Cortex of kidney (tissue), 1 donor: ENCODE results near the gene AMOTL2.

Source experiments
- DNase-seq: peaks from one replicate; lab custom pipeline; 2025; lab: John Stamatoyannopoulos, UW

AMOTL2 gene

DNA sequence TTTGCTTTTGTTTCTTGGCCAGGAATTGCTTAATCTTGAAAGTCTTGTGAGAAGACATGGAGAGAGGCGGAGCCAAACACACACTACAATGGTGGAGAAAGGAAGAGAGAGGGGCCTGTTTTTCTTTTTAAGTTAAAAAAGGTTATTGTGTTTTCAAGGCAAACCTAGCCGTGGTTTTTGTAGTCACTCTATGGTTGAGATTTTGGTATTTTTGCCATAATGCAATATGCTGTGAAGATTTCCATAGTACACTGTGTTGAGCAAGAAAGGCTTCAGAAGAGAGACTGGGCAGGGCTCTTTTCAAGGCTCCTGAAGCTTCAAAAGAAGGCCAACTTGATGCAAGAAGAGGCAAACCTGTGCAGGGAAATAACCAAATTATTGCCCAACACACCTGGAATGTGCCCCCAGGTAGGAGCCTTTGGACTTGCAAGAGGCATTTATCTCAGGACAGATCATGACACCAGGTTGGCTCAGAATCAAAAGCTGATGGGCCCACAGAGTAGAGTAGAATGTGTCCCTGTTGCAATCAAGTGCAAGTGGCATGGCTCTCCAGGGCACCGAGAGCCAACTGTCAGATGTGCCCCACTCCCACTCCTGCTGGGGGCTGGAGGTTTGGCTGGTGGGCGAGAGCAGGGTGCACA is 22.1 kb downstream of the AMOTL2 start:
- no peak for DNase-seq

DNA sequence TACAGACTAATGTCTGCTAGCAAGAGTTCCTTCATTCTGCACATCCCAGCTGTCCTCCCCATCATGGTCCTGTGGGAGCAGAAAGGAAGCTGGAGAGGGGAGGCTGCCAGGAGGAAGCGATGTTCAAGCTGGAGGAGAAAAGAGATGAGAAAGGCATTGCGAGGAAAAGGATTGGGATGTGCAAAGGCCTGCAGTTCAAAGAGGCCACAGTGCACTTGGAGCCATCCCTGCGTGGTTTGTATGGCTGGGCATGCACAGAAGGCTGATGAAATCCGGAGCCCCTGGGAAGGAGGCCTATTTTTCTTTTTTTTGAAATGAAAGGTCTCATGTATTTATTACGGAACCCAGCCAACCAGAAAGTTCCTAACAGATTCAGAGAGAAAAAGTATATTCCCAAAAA is 22.8 kb downstream of the AMOTL2 start:
- DNase-seq: no peak

DNA sequence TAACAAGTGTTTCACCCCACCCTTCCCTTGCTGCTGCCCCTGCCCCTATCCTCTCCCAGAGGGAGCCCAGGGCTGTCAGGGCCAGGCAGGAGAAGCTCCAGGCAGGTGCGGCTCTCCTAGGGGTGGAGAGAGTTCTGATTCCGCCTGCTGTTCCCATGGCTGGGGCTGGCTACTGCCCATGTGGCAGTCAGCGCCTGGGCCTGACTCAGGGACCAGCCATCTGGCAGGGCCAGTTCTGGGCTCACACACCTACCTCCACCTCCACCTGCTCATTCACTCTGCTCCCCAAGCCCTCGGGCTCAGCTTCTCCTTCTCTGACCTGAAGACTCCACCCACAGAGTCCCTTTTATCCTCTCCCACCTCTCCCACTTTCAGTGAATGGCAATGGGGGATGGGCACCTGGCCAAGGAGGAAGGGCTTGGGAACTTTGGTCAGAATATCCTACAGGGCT is 23.4 kb downstream of the AMOTL2 start:
- DNase-seq: no peak

DNA sequence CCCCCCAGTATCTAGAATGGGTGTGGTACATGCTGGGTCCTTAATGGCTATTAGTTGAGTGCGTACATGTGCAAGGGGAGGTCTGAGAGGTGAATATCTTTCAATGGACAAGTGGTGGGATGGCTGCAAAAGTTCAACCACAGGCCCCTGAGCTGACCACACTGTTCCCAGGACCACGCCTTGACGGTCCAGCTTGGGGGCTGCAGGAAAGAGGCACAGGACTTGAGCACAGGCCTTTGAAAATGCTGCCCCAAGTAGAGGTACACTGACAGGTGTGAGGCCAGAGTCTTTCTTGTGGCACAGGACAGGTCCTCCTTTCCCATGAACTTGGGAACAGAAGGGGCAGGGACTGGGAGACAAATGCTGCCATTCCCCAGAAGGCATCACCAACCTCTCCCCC is 24.0 kb downstream of the AMOTL2 start:
- DNase-seq: no peak

DNA sequence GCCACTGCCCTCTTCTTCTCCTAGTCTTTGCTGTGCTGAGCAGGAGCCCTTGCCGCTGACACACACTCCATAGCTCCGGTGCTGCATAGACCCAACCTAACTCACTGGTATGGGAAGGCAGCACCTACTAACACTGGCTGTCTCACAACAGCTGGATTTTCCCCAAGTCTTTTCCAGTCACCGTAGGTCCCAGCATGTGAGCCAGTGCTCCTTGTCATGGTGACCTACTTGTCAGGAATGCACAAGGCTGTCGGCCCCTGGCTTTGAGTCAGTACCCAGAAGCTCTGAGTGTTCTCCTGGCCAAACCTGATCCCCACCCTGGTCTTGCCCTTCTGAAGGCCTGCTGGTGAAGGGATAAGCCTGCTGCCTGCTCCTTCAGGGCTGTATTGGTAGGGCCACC is 25.7 kb downstream of the AMOTL2 start:
- DNase-seq: no peak

DNA sequence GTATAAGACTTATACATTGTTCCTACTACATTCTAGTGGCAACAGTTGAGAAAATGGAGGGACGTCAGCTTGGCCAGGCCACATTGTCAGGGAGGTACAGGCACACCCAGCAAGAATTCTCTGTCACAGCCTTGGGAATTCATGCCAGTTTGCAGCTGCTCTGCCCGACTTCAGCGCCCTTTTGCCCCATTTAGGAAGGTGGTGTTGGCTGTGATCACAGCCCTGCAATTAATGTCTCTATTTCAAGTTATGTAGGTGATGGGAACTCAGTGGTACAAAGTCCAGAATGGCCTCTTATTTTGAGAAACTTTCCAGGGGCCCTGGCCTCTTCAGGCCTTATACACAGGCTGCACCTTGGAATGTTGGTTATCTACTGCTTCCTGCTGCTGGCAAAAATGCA is 26.7 kb downstream of the AMOTL2 start:
- DNase-seq: no peak

DNA sequence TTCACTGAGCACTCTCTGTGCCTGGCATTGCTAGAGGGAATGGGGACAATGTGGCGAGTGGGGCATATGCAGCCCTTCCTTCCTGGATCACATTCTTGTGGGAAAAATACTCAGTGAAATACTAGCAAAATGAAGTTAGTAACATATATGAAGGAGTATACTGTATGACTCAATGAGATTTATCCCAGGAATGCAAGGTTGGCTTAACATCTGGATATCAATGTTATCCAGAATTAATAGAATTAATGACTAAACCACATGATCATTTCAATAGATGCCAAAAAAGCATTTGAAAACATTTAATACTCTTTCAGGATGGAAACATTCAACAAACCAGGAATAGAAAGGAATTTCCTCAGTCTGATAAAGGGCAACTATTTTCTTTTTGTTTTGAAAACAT is 27.5 kb downstream of the AMOTL2 start:
- DNase-seq: no peak

DNA sequence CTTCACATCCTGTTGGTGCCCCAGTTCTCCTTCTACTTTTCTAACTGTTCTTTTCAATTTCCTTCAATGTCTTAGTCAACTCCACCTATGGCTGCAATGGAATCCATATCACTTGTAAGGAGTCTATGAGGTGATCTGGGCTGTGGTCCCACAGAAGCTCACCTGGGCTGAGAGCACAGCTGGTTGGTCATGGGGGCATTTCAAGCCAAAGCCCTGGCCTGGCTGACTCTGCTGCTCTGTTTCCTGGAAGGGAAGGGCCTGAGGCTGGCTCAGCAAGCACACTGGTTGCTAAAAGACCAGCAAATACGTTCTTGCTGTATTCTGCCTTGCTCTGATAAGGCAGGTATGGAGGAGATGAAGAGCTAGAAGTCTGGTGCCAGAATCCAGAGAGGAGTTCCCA is 29.0 kb downstream of the AMOTL2 start:
- no peak for DNase-seq

DNA sequence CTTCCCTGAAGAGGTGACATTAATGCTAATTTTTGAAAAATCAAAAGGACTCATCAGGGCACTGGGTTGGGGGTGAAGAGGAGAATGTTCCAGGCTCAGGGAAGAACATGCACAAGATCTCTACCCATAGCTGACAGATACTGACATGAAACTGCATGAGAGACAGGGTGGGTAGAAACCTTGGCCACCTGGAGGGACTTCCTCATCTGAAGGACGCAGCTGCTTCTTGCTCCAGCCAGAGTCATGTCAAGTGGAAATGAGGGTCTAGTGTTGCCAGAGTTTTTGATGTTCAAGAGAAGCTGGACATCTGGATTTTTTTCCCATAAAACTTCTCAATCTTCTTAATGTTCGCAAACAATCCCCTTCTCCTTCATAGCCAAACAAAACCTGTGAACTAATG is 29.7 kb downstream of the AMOTL2 start:
- no peak for DNase-seq

DNA sequence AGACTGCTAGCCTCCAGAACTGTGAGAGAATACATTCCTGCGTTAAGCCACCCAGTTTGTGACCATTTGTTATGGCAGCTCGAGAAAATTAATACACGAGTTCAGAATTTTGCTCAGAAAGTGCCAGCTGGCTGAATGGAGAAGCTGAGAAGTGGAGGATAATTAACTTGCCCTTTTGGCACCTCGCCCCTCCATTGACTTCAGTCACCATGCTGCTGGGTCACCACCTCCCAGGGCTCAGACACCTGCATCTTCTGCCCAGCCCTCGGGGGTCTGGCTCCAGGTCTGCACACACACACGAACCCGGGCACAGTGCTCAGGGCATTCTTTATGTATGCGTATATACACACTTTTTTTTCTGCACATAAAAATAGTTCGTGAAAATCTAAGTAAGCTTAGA is 32.0 kb downstream of the AMOTL2 start:
- DNase-seq: no peak

DNA sequence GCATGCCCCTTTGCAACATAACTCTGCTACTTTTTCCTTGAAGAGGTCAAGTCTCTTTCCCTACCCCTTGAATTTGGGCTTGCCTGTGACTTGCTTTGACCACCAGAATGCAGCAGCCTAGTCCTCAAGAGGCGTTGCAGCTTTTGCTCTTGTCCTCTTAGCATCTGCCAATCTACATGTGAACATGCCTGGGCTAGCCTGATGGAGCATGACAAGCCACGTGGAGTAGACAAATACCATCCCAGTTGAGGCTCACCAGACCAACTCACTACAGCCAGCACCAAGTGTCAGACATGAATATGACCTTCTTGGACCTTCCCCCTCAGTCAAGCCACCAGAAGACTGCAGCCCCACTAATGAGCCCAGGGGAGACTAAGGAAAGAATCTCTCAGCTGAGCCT is 32.9 kb downstream of the AMOTL2 start:
- DNase-seq: no peak

DNA sequence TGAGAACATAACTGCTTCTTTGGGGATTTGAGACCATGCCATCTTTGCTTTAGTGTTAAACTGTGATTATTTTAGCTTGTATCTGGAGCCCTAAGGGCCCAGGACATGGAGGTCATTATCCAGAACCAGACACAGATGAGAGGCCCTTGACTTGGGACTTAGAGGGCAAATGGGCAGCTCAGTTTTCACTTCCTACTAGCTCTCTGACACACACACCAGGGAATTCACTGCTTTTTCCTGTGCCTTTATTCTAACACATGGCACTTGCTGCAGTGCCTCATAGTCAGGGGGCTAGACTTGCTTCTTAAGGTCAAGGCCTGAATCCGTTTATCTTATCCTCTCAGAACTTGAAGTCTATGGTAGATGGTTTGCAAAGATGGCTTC is 33.3 kb downstream of the AMOTL2 start:
- DNase-seq: no peak

DNA sequence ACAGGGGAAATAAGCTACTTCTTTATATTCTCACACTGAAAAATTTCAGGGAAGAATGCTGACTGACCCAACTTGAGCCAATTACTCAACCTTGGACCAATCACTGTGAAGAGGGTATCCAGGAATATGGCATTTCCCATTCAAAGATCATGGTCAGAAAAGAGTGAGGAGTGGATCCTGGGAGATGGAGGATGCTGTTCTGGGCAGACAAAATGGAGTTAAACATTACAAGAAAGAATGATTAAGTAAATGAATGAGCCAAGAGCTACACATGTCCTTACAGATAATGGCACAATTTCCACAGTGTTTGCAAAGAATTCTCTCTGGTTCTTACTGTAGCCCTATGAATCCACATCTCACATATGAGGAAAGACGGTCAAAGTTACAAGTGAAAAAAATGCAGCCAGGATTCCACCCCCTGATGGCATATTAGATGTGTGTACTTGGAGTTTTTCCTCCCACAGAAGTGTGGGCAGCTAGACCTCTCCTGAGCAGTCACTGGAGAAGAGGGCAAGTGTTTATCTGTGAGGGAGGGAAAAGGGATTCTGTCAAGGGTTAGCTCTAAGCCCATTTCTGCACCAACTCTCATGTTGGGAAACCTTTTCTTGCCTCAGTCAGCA is 33.8 kb downstream of the AMOTL2 start:
- DNase-seq: no peak

DNA sequence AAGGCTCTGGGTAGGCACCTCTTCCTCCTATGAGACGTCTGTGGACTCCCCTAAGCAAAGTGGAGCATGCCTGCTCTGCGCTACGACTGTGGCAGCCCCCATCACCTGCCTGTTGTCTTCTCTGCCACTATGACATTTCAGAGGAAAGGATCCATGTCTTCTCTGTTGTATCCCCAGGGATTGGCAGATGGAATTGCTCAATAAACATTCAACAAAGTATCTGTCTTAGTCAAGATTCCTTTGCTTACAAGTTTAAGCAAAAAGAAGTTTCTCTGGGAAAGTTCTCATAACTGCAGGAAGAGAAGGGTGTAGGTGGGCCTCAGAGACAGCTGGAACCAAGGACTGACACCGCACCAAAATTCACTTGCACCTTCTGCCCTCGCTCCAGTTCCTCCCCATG is 34.3 kb downstream of the AMOTL2 start:
- no peak for DNase-seq

DNA sequence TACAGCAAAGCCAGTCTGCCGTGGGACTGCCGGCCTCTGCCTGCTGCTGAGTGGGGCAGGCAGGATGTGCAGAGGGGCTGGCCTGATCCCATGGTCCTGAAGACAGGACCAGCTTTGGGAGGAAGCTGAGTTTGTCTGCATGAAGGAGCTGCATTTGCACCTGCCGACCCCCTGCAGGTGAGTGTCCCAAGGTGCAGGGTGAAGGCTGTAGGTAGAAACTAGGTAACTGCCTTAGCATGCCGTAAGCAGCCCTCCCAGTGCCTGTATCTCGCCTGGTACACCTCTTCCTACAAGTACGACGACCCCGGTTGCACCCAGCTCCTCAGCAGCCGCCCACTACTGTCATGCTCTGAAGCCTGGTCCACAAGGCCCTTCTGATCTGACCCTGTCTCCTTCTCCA is 34.9 kb downstream of the AMOTL2 start:
- no peak for DNase-seq

DNA sequence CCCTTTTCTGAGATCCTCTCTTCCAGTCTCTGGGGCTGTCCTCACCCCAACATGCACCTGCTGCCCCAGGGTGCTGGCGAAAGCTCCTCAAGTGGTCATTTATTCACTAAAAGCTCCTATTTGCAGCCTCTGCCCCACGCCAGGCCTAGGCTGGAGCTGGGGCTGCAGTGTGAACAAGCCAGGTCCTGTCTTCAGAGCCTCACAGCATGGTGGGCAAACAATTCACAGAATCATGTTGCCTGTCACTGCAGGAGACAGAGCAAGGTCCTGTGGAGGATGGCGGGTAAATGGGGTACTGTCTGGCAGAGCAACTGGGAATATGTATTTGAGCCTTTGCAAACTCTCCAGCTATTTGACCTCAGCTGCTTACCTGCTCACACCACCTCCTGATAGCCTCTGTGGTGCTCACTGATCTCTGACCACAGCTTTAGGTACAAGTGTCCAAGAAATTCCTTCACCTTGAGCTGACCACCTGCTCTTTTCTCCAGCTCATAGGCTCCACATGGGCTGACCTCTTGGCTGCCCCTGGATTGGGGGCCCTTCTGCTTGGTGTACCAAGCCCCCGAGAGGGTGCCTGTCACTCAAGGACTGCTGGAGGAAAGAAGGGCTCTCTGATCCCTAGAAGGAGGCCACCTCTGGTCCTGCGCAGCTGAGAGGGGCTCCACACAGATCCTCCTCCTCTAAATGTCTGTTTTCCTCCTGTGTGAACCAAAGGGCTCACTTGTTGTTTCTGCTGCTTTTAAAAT is 35.6 kb downstream of the AMOTL2 start:
- DNase-seq: no peak

DNA sequence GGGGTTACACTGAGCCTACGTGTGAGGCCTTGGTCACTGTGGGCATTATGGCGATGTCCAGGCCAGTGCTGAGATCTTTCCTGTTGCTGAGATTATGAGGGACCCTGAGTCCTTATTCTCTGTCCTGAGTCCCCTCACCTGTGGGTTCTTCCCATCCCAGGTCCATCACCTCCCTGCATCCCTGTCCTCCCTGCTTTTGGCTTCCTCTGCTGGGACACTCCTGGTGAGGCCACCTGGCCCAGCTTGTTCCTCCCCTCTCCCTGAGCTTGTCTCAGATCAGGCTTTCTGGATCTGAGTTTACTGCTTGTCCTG is 36.1 kb downstream of the AMOTL2 start:
- DNase-seq: no peak

DNA sequence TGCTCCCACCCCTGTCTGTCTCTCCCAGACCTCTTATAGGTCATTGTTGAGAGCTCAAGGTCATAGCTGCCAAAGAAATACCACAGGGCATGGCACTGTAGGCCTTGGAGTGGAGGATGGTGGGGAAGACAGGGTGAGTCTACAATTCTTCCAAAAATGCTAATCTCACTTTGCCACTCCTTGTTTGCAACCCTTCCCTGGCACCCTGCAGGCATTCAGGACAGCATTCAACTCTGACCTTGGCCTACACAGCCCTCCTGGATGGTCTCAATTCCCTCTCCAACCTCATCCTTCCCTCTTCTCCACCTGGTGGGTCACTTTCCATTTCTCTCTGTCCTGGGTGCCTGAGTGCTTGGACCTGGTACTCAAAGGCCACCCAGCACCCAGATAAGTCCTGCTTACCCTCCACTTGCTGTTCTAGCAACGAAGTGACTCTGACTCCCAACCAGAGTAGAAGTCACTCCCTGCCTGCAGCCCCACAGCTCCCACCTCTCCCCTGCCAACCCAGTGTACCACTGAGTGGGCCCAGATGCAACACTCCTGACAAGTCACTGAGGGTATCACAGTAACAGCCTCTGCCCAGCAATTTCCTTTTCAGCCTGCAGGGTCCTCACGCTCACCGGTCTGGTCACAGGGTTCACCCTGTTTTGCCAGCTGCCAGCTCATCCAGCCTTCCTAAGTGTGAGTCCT is 36.6 kb downstream of the AMOTL2 start:
- no peak for DNase-seq

DNA sequence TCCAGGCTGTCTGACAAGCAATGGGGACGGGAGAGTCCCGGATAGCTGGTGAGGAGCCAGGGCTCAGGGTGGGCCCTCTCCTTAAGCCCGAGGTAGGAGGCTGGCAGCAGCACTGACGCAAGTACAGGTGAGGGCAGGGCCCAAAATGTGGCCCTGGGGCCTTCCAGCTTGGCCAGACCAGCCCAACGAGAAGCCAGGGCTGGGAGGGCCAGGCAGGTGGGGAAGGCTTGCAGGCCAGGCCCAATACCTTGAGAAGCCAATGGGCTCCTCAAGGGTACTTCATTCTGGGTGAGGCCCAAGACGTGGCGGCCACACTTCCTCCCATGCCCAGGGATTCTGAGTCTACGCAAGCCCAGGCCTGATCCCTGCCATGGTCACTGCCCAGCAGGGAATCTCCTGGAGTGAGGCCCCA is 37.2 kb downstream of the AMOTL2 start:
- DNase-seq: no peak

DNA sequence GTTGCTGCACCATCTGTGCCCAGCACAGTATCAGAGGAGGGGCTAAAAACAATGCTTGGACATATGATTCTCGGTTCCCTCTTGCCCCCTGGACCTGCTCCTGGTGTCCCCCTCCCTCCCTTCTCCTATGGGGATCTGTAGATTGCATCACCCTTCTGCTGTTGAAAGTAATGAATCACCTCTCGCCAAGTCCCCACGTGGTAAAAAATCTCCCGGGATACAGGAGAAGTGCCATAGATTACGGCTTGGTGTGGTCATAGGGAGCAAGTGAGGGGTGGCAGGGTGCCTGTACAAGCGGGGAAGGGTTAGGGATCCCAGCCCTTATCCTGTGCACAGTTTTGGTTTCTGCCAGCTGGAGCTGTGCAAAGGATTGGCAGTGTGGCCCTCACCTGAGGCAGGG is 37.7 kb downstream of the AMOTL2 start:
- no peak for DNase-seq

DNA sequence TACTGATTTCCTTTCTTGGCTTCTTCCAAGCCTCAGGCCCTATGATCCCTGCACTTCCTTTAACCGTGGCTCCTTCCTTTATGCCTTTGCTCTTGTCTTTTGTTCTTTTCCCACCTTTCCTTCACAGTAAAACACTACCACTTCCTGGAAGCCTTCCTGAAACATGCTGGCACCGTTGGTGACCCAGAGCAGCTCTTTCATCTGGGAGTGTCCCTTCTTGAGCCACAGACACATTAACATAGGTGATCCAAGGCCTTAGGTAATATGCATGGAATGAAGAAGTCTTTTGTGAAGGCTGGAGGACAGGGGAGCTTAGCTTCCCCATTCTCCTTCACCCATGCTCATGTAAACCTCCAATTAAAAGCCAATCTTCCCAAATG is 39.4 kb downstream of the AMOTL2 start:
- no peak for DNase-seq

DNA sequence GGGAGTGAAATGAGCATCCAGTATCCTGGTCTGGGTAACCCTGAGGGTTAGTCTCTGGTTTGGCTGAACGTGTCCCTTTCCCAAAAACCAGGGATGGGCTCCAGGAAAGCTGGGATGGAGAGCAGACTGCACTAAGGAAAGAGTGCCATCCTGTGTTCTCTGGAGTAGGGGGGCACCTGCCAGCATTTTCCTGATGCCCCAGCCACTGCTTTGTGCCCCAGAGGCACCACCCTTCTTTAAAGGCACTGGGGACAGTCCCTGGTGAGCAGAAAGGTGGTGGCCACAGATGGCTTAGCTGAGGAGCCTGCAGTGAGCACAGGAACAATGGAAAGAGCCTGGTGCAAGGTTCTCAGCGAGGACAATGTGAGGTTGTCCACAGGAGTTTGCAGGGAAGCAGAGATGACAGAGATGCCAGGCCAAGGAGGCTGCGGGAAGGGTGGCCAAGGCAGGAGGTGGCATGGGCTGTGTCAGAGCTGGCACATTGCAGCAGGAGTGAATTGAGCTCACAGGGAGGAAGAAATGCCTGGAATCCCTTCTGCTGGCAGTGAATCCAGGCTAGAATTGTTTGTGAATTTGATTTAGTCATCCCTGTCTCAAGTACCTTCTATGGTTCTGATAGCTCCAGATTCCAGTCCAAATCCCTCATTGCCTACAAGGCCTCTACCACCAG is 39.9 kb downstream of the AMOTL2 start:
- DNase-seq: no peak
